A204.1 (cell line): ENCODE results near the gene EIF3A.
"Not testable (repeated sequence)": the region's sequence is repeated elsewhere in the genome, so short reads cannot be mapped to it uniquely, and the experiment has no call there.

ENCODE experiments used
- FAIRE-seq: peaks from 2 replicates; lab custom pipeline; 2012; peaks lifted over from hg19 to GRCh38; lab: Jason Lieb, UNC

EIF3A gene, protein sequence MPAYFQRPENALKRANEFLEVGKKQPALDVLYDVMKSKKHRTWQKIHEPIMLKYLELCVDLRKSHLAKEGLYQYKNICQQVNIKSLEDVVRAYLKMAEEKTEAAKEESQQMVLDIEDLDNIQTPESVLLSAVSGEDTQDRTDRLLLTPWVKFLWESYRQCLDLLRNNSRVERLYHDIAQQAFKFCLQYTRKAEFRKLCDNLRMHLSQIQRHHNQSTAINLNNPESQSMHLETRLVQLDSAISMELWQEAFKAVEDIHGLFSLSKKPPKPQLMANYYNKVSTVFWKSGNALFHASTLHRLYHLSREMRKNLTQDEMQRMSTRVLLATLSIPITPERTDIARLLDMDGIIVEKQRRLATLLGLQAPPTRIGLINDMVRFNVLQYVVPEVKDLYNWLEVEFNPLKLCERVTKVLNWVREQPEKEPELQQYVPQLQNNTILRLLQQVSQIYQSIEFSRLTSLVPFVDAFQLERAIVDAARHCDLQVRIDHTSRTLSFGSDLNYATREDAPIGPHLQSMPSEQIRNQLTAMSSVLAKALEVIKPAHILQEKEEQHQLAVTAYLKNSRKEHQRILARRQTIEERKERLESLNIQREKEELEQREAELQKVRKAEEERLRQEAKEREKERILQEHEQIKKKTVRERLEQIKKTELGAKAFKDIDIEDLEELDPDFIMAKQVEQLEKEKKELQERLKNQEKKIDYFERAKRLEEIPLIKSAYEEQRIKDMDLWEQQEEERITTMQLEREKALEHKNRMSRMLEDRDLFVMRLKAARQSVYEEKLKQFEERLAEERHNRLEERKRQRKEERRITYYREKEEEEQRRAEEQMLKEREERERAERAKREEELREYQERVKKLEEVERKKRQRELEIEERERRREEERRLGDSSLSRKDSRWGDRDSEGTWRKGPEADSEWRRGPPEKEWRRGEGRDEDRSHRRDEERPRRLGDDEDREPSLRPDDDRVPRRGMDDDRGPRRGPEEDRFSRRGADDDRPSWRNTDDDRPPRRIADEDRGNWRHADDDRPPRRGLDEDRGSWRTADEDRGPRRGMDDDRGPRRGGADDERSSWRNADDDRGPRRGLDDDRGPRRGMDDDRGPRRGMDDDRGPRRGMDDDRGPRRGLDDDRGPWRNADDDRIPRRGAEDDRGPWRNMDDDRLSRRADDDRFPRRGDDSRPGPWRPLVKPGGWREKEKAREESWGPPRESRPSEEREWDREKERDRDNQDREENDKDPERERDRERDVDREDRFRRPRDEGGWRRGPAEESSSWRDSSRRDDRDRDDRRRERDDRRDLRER (N-terminal part only)

DNA sequence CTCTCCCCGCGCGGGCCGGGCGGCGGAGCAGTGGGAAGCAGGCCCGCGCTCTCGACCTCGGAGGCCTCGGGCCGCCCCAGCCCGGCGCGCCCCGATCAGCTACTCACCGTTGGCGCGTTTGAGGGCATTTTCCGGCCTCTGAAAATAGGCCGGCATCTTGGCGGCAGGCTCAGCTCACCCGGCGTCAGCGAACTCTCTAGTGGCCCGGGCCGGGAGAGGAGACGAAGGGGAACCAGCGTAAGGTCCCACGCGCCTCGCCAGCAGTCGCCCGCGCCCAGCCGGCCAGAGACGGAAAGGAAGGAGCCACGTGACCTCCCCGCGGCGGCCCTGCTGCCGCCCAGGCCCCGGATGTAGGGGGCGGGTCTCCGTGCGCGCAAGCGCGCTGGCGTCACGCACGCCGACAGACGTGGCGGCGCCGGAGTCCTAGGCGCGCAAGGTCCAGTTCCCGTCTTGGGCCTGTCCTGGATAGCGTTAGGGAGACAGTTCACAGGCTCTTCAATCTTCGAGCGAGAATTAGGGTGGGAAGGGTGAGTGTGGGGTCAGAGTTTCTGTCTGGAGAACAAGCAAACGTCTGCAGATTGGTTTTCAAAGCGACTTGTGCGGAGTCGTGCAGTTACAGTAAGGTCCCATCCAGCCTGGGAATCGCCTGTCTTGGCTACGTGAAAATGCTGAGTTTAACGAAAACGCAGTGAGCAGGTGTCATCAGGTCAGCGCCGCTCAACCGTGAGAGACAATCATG is at the start of gene EIF3A:
EIF3A (minus strand) TSS at position 297 of the 739 bp plus-strand sequence; CDS start at position 156, 141 bp downstream.
- FAIRE-seq = no peak

DNA sequence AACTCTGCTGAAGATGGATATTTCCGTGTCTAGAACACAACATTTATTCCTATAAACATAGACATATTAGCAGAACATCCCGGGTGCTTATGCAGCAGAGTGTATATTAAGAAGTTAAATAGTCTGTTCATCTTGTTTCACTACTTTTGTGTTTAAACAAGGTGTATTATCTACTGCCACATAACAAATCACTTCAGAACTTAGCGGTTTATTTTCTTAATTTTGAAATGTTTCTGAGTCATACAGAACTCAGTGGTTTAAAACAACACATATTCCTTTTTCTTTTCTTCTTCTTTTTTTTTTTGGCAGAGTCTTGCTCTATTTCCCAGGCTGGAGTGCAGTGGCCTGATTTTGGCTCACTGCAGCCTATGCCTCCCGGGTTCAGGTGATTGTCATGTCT is 49.1 kb upstream of the EIF3A start:
- FAIRE-seq = no peak

GRCh38 chr10:119125942-119126341 is 45.3 kb upstream of the EIF3A start:
- FAIRE-seq = no peak

DNA sequence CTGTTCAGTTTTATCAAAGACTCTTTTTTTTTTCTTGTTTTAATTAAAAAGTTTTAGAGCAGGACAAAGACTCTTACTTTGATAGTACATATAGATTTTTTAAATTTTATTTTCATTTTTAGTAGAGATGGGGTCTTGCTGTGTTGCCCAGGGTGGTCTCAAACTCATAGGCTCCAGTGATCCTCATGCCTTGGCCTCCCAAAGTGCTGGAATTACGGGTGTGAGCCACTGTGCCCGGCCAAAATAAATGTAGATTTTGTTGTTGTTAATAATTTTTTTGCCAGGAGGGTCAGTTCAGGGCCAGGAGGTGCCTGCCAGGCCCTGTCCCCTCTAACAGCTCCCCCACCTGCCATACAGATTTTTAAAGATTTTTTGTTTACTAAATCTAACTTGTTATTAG is 40.3 kb upstream of the EIF3A start:
- no peak for FAIRE-seq

GRCh38 chr10:119120413-119120867 is 39.8 kb upstream of the EIF3A start:
- no peak for FAIRE-seq

GRCh38 chr10:119119400-119119799 is 38.8 kb upstream of the EIF3A start:
- FAIRE-seq = no peak

GRCh38 chr10:119118231-119118630 is 37.6 kb upstream of the EIF3A start:
- FAIRE-seq = no peak

GRCh38 chr10:119116326-119116951 is 35.8 kb upstream of the EIF3A start:
- FAIRE-seq = no peak

DNA sequence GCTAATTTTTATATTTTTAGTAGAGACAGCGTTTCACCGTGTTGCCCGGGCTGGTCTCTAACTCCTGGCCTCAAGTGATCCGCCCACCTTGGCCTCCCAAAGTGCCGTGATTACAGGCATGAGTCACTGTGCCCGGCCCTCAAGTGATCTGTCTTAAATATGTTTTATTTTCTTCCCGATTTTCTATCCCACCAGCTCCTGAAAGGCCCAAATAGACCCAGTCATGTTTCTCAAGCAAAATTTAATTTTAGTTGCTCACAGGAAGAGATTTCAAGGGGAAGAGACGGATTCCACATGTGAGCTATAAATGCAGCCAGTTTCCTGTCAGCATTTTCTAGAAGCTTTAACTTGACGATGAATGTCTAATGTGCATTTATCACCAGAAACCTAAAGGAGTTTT is 35.3 kb upstream of the EIF3A start:
- no peak for FAIRE-seq

GRCh38 chr10:119113751-119114732 is 33.4 kb upstream of the EIF3A start:
- no peak for FAIRE-seq

DNA sequence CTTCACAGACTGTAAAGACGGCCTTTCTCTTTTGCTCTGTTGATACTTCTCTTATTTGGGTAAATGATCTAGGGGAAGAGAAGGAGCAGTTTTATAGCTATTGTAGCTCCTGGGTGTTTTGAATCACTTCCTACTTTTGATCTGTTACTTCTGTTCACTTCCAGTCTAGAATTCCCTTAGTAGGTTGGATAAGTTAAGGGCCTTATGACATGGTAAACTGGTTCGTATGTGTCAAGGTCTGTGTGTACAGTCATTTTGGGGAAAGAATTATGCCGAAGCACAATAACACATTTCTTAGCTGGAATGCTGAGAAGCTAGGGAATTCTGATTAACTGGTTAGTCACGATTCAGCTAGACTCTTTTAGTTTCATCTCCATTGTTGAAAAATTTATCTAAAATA is 31.4 kb upstream of the EIF3A start:
- no peak for FAIRE-seq

- not testable (repeated sequence) for FAIRE-seq
These were observed 27.2 kb upstream of the EIF3A start for GRCh38 chr10:119107771-119108170.

GRCh38 chr10:119107106-119107505 is 26.5 kb upstream of the EIF3A start:
- not testable (repeated sequence) for FAIRE-seq

- not testable (repeated sequence) for FAIRE-seq
These were observed 25.3 kb upstream of the EIF3A start for GRCh38 chr10:119105899-119106298.

GRCh38 chr10:119105155-119105554 is 24.5 kb upstream of the EIF3A start:
- no peak for FAIRE-seq

DNA sequence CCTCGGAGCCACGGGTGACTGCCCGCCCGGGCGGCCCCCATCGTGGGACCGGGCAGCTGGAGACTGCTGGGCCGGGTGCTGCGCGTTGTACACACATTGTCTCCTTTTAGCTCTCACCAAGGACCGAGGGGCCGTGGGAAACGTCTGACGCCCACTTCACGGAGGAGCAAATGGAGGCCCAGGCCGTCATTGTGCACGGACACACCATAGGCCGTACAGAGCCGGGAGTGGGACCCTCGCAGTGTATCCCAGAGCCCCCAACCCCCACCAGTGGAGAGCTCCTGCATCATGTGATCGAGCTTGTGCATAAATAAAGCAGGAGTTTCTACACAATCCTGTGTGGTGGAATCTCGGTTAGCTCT is 24.0 kb upstream of the EIF3A start:
- no peak for FAIRE-seq

- no peak for FAIRE-seq
These were observed 23.5 kb upstream of the EIF3A start, which contains the start of gene DENND10 for GRCh38 chr10:119103903-119104653. TSS of gene DENND10 (plus strand) at chr10:119104113. CDS start at chr10:119104143, 30 bp downstream.

DNA sequence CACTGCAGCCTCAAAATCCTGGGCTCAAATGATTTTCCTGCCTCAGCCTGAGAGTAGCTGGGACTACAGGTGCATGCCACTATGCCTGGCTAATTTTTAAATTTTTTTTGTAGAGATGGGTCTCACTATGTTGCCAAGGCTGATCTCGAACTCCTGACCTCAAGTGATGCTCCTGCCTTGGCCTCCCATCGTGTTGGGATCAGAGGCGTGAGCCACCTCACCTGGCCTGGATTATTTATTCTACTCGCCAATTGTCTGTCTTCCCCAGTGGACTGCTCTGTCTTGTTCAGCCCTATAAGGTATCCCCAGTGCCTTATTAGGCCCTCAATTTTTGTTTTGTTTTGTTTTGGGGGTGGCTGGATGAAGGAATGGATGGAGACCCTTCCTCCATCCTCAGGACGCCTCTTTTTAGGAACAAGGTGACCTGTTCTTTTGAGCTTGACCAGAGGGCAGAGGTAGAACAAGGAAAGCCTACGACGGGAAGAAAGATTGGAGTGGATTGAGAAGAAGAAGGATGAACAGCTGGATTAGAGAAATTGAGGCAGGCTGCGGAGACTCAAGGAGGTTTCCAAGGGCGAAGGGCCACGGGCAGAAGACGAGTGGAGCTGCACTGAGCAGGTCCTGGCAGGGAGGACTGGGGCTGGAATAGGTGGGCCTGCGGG is 22.8 kb upstream of the EIF3A start:
- FAIRE-seq = no peak
